Right atrium auricular region (tissue), 2 donors: Measurements from ENCODE around the gene MAPK8IP1. TPM values are rescaled to one million over a fixed set of nuclear protein-coding genes. Genes with fewer than 3 reads are reported as not detected.

Experiments used
- DNase-seq: peaks from one replicate; pipeline ENCODE4 v3.0.0-alpha.2; 2019; ENCODE audit warnings: low spot score
- H3K27ac ChIP-seq, 2 donors: fragments of 200-600 bp; sonication (generic); 1 replicate in 1 of 2; 2 replicates in 1 of 2; pipeline ENCODE4 v1.5.1; 2016 to 2019
- H3K27me3 ChIP-seq, 2 donors: fragments of 200-600 bp; sonication (generic); one replicate each; pipeline versions ENCODE4 v1.5.1 to v1.6.0; 2017 to 2019
- H3K36me3 ChIP-seq: fragments of 200-600 bp; sonication (generic); one replicate; pipeline ENCODE4 v1.5.1; 2016
- H3K4me1 ChIP-seq, 2 donors: fragments of 200-600 bp; sonication (generic); one replicate each; pipeline versions ENCODE4 v1.5.1 to v1.6.0; 2017 to 2019
- H3K4me3 ChIP-seq, 2 donors: fragments of 200-600 bp; sonication (generic); 1 replicate in 1 of 2; 2 replicates in 1 of 2; pipeline ENCODE4 v1.5.1; 2017 to 2019; ENCODE audit warnings: mild to moderate bottlenecking in 1 of 2, moderate library complexity in 1 of 2
- H3K9me3 ChIP-seq, 2 donors: fragments of 200-600 bp; sonication (generic); one replicate each; pipeline ENCODE4 v1.5.1; 2019
- CTCF ChIP-seq, 2 donors: fragments of 200-600 bp; sonication (generic); IDR thresholded peaks; one replicate each; pipeline ENCODE4 v1.5.1; 2019; ENCODE audit warnings: antibody characterized with exemption in 2 of 2
- total RNA-seq, 2 donors: library from RNA; depleted of rRNA; stranded (reverse); fragments of >200 nt; gene quantifications; one replicate each; pipeline ENCODE4 v1.1.0, GENCODE V29; 2016

Gene MAPK8IP1
- total RNA-seq, 2 donors from 2014 or later, result 7.3 to 8.9 TPM

GRCh38 chr11:45927684-45928413 is 42.4 kb downstream of the MAPK8IP1 start:
- no peak overlapping the region for H3K4me3 ChIP-seq
- peaks cover 0 to 20% of the 10 kb centered on the region in 2 donors for H3K4me1 ChIP-seq
- peaks cover 9% of the 10 kb centered on the region for H3K36me3 ChIP-seq
- TF ChIP-seq CTCF (IDR thresholded peaks at IDR 0.05), result no peak
- no peaks in the 10 kb centered on the region for H3K9me3 ChIP-seq
- no peak overlapping the region for H3K27ac ChIP-seq
- no peak for DNase-seq
- peaks cover 0 to 6% of the 10 kb centered on the region in 2 donors for H3K27me3 ChIP-seq

DNA sequence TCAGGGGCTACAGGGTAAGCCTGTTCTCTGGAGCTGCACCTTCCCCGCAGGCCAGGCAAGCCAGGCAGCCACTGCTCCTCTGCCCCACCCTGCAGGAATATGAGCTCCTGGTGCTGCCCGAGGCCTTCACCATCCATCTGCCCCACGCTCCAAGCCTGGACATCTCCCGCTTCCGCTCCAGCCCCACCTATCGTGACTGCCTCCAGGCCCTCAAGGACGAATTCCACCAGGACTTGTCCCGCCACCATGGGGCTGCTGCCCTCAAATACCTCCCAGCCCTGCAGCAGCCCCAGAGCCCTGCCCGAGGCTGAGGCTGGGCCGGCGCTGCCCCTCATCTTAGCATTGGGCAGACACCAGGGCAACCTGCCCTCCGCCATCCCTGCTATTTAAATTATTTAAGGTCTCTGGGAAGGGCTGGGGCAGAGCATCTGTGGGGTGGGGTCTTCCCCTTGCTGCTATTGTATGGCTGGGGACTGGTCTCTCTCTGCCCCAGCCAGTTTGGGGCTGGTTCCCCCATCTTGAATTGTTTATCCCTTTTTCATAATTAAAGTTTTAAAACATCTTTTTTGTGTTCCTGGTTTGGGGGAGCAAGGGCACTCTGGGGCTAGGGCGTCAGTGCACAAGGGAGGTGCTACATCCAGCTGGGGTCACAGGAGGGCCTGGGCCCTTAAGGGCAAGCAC is 43.2 kb downstream of the MAPK8IP1 start:
- no peak for DNase-seq
- Histone ChIP-seq H3K36me3 (peaks cover 17% of the 10 kb centered on the region), H3K9me3 (no peaks in the 10 kb centered on the region), H3K27me3 (no peaks in the 10 kb centered on the region), H3K4me1 (peaks cover 0 to 14% of the 10 kb centered on the region in 2 donors), H3K27ac (no peak overlapping the region), H3K4me3 (no peak overlapping the region)
- no peak for TF ChIP-seq CTCF (IDR thresholded peaks at IDR 0.05)

DNA sequence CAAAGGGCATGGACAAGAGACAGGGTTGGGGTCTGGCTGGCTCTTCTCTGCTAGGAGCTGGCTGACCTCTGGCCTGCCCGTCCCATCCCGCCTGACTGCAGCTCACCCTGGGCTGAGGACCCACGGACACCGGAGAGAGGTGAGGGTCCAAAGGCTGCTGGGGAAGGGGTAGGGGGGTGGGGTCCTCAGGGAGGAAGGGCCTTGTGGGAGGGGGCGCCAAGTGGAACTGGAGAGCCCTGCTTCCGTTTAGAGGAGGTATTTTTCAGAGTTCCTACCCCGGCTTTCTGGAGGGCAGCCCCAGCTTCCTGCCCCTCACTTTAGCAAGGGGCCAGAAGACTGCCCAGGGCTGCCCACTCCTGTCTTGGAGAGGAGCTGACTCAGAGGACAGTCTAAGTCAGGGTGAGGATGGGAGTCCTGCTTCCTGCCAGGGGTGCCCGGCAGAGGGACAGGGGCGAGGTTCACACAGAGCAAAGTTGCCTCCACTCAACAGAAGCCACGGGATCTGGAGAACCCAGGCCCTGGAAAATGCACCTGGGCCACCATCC is 44.1 kb downstream of the MAPK8IP1 start:
- TF ChIP-seq CTCF (IDR thresholded peaks at IDR 0.05), result no peak
- DNase-seq, result no peak
- Histone ChIP-seq H3K4me3 (no peak overlapping the region), H3K27me3 (no peaks in the 10 kb centered on the region), H3K36me3 (peaks cover 26% of the 10 kb centered on the region), H3K9me3 (no peaks in the 10 kb centered on the region), H3K4me1 (peaks cover 0 to 14% of the 10 kb centered on the region in 2 donors), H3K27ac (no peak overlapping the region)

- H3K4me3 ChIP-seq, result no peak overlapping the region
- peaks cover 32% of the 10 kb centered on the region for H3K36me3 ChIP-seq
- H3K27ac ChIP-seq, result peak overlapping the region in 1 of 2 donors; percentile 43
Measured at GRCh38 chr11:45930031-45930794, 44.8 kb downstream of the MAPK8IP1 start.

More at GRCh38 chr11:45930031-45930794, 44.8 kb downstream of the MAPK8IP1 start:
- peaks cover 0 to 14% of the 10 kb centered on the region in 2 donors for H3K4me1 ChIP-seq
- no peaks in the 10 kb centered on the region for H3K9me3 ChIP-seq
- no peak for TF ChIP-seq CTCF (IDR thresholded peaks at IDR 0.05)
- H3K27me3 ChIP-seq, result no peaks in the 10 kb centered on the region
- no peak for DNase-seq
